Tibial nerve (tissue), 4 donors: ENCODE results near the gene CCS. TPM values are rescaled to one million over a fixed set of nuclear protein-coding genes. Genes with fewer than 3 reads are reported as not detected.
A peak's percentile ranks its signal among the peaks of the same experiment; 100 is the strongest.
"Not testable (repeated sequence)": the region's sequence is repeated elsewhere in the genome, so short reads cannot be mapped to it uniquely, and the experiment has no call there.

Source experiments
- DNase-seq, 2 donors: peaks; one replicate each; pipeline ENCODE4 v3.0.0-alpha.2; 2019; ENCODE audit warnings: low spot score in 2 of 2
- H3K27ac ChIP-seq, 4 donors: fragments of 200-600 bp; sonication (generic) in 3 of 4; one replicate each; pipeline ENCODE4 v1.5.1; 2017 to 2019; ENCODE audit warnings: mild to moderate bottlenecking in 1 of 4
- H3K27me3 ChIP-seq, 2 donors: fragments of 200-600 bp; sonication (generic) in 1 of 2; one replicate each; pipeline versions ENCODE4 v1.5.1 to v1.6.0; 2017 to 2019
- H3K36me3 ChIP-seq, 3 donors: fragments of 200-600 bp; sonication (generic); one replicate each; pipeline ENCODE4 v1.5.1; 2018 to 2019
- H3K4me1 ChIP-seq, 4 donors: fragments of 200-600 bp; sonication (generic) in 3 of 4; one replicate each; pipeline ENCODE4 v1.5.1; 2017 to 2019
- H3K4me3 ChIP-seq, 4 donors: fragments of 200-600 bp; sonication (generic) in 3 of 4; one replicate each; pipeline ENCODE4 v1.5.1; 2017 to 2019; ENCODE audit warnings: mild to moderate bottlenecking in 1 of 4, moderate library complexity in 1 of 4
- H3K9me3 ChIP-seq, 4 donors: fragments of 200-600 bp; sonication (generic) in 3 of 4; one replicate each; pipeline ENCODE4 v1.5.1; 2017 to 2019
- CTCF ChIP-seq, 5 experiments: fragments of 200-600 bp in 3 of 5; fragments of 450-650 bp in 2 of 5; sonication (generic) in 3 of 5; IDR thresholded peaks; one replicate each; pipeline ENCODE4 v1.5.1; 2016 to 2019; ENCODE audit warnings: antibody characterized with exemption in 5 of 5, mild to moderate bottlenecking in 3 of 5, moderate library complexity in 2 of 5
- EP300 ChIP-seq, 2 donors: sonication (generic); formaldehyde crosslinking; IDR thresholded peaks; one replicate each; pipeline ENCODE4 v1.6.1; 2017; ENCODE audit warnings: antibody characterized with exemption in 2 of 2, mild to moderate bottlenecking in 1 of 2
- POLR2A ChIP-seq, 2 donors: fragments of 450-650 bp; IDR thresholded peaks; one replicate each; pipeline ENCODE4 v1.6.1; 2017; ENCODE audit warnings: antibody characterized with exemption in 2 of 2, mild to moderate bottlenecking in 2 of 2, moderate library complexity in 2 of 2
- WGBS, 2 donors: methylation state at CpG; one replicate each; pipeline ENCODE4 v1.1.5; 2018; 5-methylcytosine and 5-hydroxymethylcytosine counted together
- total RNA-seq, 4 donors: library from RNA; depleted of rRNA; stranded (reverse); fragments of >200 nt; gene quantifications; one replicate each; pipeline ENCODE4 v1.1.0, GENCODE V29; 2016

The CCS gene, protein sequence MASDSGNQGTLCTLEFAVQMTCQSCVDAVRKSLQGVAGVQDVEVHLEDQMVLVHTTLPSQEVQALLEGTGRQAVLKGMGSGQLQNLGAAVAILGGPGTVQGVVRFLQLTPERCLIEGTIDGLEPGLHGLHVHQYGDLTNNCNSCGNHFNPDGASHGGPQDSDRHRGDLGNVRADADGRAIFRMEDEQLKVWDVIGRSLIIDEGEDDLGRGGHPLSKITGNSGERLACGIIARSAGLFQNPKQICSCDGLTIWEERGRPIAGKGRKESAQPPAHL
- total RNA-seq: 10 to 100 TPM; 33.4 to 54.0 (median 48.6) TPM

DNA sequence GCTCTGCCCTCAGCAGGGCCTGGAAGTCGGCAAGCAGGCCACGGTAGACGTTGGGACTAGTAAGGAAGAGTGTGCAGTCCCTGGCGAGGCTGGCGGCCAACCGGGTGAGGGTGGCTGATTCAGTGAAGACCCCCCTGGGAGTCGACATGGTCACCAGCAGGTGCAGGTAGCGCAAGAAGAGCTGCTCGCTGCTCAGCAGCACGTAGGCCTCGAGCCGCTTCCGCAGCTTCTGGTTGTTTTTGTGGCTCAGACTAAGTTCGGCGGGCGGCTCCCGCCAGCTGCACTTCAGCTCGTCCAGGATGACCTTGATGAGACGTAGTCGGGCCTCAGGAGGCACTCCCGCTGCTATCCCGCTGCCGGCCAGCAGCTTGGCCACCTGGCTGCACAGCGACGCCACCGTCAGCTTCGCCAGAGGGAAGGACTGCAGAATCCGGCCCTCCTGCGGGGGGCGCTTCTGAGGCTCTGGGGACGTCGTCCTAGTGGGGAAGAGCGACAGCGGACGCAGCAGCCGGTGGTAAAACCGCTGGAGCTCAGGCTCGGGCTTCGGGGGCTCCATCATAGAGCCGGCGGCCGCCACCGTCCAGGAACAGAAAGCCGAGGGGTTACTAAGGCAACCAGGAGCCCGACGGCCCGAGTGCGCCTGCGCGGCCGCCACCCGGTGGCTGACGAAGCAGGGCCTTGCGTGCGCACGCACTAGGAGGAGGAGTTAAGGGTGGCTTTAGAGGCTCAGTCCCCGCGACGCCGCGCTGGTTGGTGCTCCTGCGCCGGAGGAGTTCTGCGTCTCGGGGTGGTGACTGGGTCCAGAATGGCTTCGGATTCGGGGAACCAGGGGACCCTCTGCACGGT, at the start of gene CCS, which contains the start of gene CCDC87:
Gene CCS, plus strand, starts transcription at position 729 of the 846 bp plus-strand sequence. Its CDS starts 77 bp downstream, at position 806.
Gene CCDC87, minus strand, starts transcription at position 607 of the 846 bp plus-strand sequence. Its CDS starts 48 bp downstream, at position 559.
- WGBS, 2 donors: 13 to 22% methylated on average over 40 to 63 of the region's 68 CpGs
- no peaks in the 10 kb centered on the region for H3K27me3 ChIP-seq

GRCh38 chr11:66543263-66544107, 49.5 kb upstream of the CCS start:
- H3K27ac ChIP-seq: peak overlapping the region in 2 of 4 donors; percentile 35 to 52
- no peak overlapping the region for H3K4me3 ChIP-seq
- 33 to 37% methylated on average over 11 to 23 of the region's 26 CpGs for WGBS, 2 donors
- TF ChIP-seq EP300 (IDR thresholded peaks at IDR 0.05) (no peak), CTCF (IDR thresholded peaks at IDR 0.05) (peak in 3 of 5 experiments; percentile 14 to 38 (median 26)), POLR2A (IDR thresholded peaks at IDR 0.05) (no peak)
- no peak for DNase-seq
- peaks cover 0 to 49% (median 0%) of the 10 kb centered on the region in 3 donors for H3K36me3 ChIP-seq
- H3K9me3 ChIP-seq: no peaks in the 10 kb centered on the region
- H3K27me3 ChIP-seq: no peaks in the 10 kb centered on the region
- peaks cover 4 to 56% (median 24%) of the 10 kb centered on the region in 4 donors for H3K4me1 ChIP-seq

More for the DNA sequence above, at the start of gene CCS, which contains the start of gene CCDC87:
- peak within 1 kb of the TSS; percentile 37 to 74 (median 66) for H3K4me3 ChIP-seq
- DNase-seq: peak; percentile 95 to 97
- no peaks in the 10 kb centered on the region for H3K36me3 ChIP-seq
- peaks cover 0 to 38% (median 26%) of the 10 kb centered on the region in 4 donors for H3K4me1 ChIP-seq
- H3K9me3 ChIP-seq: no peaks in the 10 kb centered on the region
- H3K27ac ChIP-seq: peak within 1 kb of the TSS; percentile 33 to 89 (median 86)
- TF ChIP-seq POLR2A (IDR thresholded peaks at IDR 0.05): peak; percentile 79 to 91
- TF ChIP-seq CTCF (IDR thresholded peaks at IDR 0.05): peak; percentile 56 to 90 (median 75)
- peak; percentile 98 for TF ChIP-seq EP300 (IDR thresholded peaks at IDR 0.05)

DNA sequence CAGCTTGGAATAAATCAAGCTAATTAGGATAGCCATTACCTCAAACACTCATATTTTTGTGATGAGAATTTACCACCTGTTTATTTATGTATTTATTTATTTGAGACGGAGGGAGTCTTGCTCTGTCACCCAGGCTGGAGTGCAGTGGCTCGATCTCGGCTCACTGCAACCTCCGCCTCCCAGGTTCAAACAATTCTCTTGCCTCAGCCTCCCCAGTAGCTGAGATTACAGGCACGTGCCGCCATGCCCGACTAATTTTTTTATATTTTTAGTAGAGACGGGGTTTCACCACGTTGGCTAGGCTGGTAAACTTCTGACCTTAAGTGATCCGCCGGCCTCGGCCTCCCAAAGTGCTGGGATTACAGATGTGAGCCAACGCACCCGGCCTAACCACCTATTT, 48.0 kb upstream of the CCS start:
- H3K4me1 ChIP-seq: peaks cover 4 to 56% (median 24%) of the 10 kb centered on the region in 4 donors
- peaks cover 0 to 34% (median 0%) of the 10 kb centered on the region in 3 donors for H3K36me3 ChIP-seq

DNA sequence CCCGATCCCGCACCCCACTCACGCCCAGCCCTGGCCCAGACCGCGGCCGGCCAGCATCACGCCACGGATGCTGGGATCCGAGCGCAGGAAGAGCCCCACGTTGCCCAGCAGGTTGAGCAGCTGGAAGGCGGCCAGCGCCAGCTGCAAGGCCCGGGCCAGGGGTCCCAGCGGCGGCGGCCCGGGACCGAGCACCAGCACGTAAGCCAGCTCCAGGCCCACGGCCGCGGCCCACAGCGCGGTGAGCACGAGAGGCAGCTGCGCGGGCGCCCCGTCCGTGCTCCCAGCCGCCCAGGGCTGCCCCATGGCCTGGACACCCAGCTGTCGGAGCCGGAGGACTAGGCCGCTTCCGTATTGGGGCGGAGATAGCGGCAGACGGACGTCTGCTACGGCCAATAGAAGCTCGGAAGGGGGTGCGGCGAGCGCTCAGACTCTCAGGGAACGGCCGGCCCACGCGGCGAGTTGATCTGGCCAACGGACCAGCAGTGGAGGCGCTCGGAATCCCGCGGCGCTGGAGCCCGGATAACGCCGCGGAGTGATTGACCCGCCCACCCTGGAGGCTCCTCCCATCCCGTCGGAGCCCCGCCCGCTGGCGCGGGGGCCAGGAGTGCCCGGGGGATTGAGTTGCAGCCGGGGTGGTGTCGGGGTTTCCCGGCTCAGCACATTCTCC, 47.2 kb upstream of the CCS start, which contains the start of gene ZDHHC24:
Gene ZDHHC24, minus strand, starts transcription at position 348 of the 667 bp plus-strand sequence. Its CDS starts 45 bp downstream, at position 303.
- no peaks in the 10 kb centered on the region for H3K27me3 ChIP-seq
- peak; percentile 94 to 95 for DNase-seq
- H3K4me1 ChIP-seq: peaks cover 4 to 56% (median 24%) of the 10 kb centered on the region in 4 donors
- no peaks in the 10 kb centered on the region for H3K9me3 ChIP-seq
- H3K36me3 ChIP-seq: peaks cover 0 to 28% (median 0%) of the 10 kb centered on the region in 3 donors
- peak within 1 kb of the TSS; percentile 65 to 98 (median 72) for H3K4me3 ChIP-seq
- WGBS, 2 donors: 0% methylated on average over 33 to 61 of the region's 71 CpGs
- H3K27ac ChIP-seq: peak within 1 kb of the TSS; percentile 27 to 81 (median 72)
- peak in 1 of 2 donors; percentile 35 for TF ChIP-seq POLR2A (IDR thresholded peaks at IDR 0.05)
- peak; percentile 72 to 78 for TF ChIP-seq EP300 (IDR thresholded peaks at IDR 0.05)
- TF ChIP-seq CTCF (IDR thresholded peaks at IDR 0.05): peak in 1 of 5 experiments; percentile 20

More for the DNA sequence above, 48.0 kb upstream of the CCS start:
- H3K4me3 ChIP-seq: peak overlapping the region in 3 of 4 donors; percentile 65 to 98 (median 70)
- DNase-seq, H3K27ac ChIP-seq, H3K27me3 ChIP-seq, H3K9me3 ChIP-seq: not testable (repeated sequence)
- WGBS, 2 donors: 67 to 71% methylated on average over 14 of the region's 14 CpGs
